DND-41 (cell line): ENCODE data around the gene CCNB2.

Experiments
- ATAC-seq: fragments of 200-7000 bp; cut with Tn5 transposase; 3 replicates; pipeline ENCODE4 v1.9.1; 2021; ENCODE audit warnings: low read depth; ENCODE audit not compliant: insufficient read depth
- DNase-seq: peaks from one replicate; pipeline ENCODE4 v3.0.0-alpha.2; 2020
- H2AFZ ChIP-seq: 2 replicates; pipeline ENCODE4 v1.6.0; 2012; ENCODE audit warnings: low read depth, low read length
- H3K27ac ChIP-seq: 2 replicates; pipeline ENCODE4 v1.5.1; 2012; ENCODE audit warnings: low read length, inconsistent platforms
- H3K27me3 ChIP-seq: fragments of 200-600 bp; sonication (generic); 2 replicates; pipeline ENCODE4 v1.6.0; 2012; ENCODE audit warnings: low read length, mild to moderate bottlenecking, inconsistent platforms; ENCODE audit not compliant: insufficient read depth, poor library complexity
- H3K36me3 ChIP-seq: 2 replicates; pipeline ENCODE4 v1.5.1; 2012; ENCODE audit warnings: low read length, inconsistent platforms; ENCODE audit not compliant: insufficient read depth
- H3K4me1 ChIP-seq: 2 replicates; pipeline ENCODE4 v1.5.1; 2012; ENCODE audit warnings: mild to moderate bottlenecking, low read length; ENCODE audit not compliant: insufficient read depth
- H3K4me2 ChIP-seq: 2 replicates; pipeline ENCODE4 v1.6.0; 2012; ENCODE audit warnings: mild to moderate bottlenecking, moderate library complexity, low read length, inconsistent platforms; ENCODE audit not compliant: insufficient read depth
- H3K4me3 ChIP-seq, 2 experiments: fragments of 200-600 bp in 1 of 2; shearing (Covaris generic) in 1 of 2; 2 replicates each; pipeline ENCODE4 v1.5.1; 2012 to 2016; ENCODE audit warnings: inconsistent platforms in 2 of 2, low read length in 2 of 2, mild to moderate bottlenecking in 2 of 2, low read depth in 1 of 2, moderate library complexity in 1 of 2
- H3K79me2 ChIP-seq: 2 replicates; pipeline ENCODE4 v1.6.0; 2012; ENCODE audit warnings: low read length, inconsistent platforms; ENCODE audit not compliant: insufficient read depth
- H3K9ac ChIP-seq: 2 replicates; pipeline ENCODE4 v1.6.0; 2012; ENCODE audit warnings: low read depth, mild to moderate bottlenecking, inconsistent platforms, low read length, moderate library complexity
- H3K9me3 ChIP-seq: 2 replicates; pipeline ENCODE4 v1.5.1; 2012; ENCODE audit warnings: low read length, moderate library complexity, mild to moderate bottlenecking, inconsistent platforms; ENCODE audit not compliant: insufficient read depth, severe bottlenecking
- H4K20me1 ChIP-seq: 2 replicates; pipeline ENCODE4 v1.6.0; 2012; ENCODE audit warnings: low read length; ENCODE audit not compliant: insufficient read depth
- EZH2 ChIP-seq: IDR thresholded peaks from 3 replicates; pipeline ENCODE4 v1.6.1; 2012; ENCODE audit warnings: borderline replicate concordance, low read depth, mild to moderate bottlenecking, moderate library complexity, low read length, inconsistent platforms; ENCODE audit not compliant: severe bottlenecking
- TF ChIP-seq, protein P1 (sequence below): IDR thresholded peaks from 2 replicates; pipeline ENCODE4 v1.5.1; 2012; ENCODE audit warnings: borderline replicate concordance, low read length, moderate library complexity, mild to moderate bottlenecking; ENCODE audit not compliant: poor library complexity, severe bottlenecking; ENCODE audit errors: extremely low read depth

Gene CCNB2

DNA sequence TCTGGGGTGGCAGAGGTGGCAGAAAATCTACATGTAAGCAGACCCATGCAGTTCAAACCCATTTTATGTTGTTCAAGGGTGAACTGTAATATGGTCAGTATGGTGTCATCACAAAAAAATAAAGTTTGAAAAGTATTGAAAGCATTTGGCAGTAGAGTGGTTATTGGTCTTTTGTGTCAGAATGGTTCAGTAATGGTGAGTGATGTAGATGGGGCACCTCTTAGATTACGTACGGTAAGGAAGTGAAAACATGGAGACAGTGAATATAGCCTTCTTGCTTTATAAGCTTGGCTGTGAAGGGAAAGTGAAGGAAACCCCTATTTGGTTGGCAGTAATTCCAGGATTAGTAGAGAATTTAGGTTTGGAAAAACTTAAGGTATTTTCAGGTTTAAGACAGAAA is 17.2 kb upstream of the CCNB2 start:
- Histone ChIP-seq H3K4me3 (no peak overlapping the region), H3K9me3 (no peaks in the 10 kb centered on the region), H3K4me1 (no peaks in the 10 kb centered on the region), H3K27me3 (no peaks in the 10 kb centered on the region), H4K20me1 (no peaks in the 10 kb centered on the region), H3K79me2 (no peaks in the 10 kb centered on the region), H3K9ac (no peak overlapping the region), H3K36me3 (peaks cover 74% of the 10 kb centered on the region), H3K27ac (no peak overlapping the region), H2AFZ (no peak overlapping the region), H3K4me2 (no peak overlapping the region)
- no peak for DNase-seq
- TF ChIP-seq EZH2: no peak
- TF ChIP-seq, protein P1, sequence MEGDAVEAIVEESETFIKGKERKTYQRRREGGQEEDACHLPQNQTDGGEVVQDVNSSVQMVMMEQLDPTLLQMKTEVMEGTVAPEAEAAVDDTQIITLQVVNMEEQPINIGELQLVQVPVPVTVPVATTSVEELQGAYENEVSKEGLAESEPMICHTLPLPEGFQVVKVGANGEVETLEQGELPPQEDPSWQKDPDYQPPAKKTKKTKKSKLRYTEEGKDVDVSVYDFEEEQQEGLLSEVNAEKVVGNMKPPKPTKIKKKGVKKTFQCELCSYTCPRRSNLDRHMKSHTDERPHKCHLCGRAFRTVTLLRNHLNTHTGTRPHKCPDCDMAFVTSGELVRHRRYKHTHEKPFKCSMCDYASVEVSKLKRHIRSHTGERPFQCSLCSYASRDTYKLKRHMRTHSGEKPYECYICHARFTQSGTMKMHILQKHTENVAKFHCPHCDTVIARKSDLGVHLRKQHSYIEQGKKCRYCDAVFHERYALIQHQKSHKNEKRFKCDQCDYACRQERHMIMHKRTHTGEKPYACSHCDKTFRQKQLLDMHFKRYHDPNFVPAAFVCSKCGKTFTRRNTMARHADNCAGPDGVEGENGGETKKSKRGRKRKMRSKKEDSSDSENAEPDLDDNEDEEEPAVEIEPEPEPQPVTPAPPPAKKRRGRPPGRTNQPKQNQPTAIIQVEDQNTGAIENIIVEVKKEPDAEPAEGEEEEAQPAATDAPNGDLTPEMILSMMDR: no peak
- no peak for ATAC-seq

DNA sequence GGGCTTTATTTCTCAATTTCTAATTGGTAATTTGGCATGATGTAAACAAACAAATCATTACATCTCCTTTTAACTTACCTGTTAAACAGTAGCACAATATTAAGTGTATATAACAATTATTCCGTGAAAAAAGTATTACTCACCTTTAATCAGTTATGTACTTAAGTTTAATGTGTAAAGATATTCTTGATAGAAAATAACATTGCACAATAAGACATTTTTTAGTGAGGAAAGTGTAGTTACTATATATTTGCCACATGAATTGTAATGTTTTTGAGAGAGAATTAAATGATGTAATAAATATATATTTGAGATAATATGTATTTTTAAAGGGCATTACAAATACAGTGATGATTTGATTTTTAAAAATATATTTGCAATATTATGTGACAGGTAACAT is 10.9 kb upstream of the CCNB2 start:
- ATAC-seq (no peak), DNase-seq (no peak)
- H4K20me1 ChIP-seq: no peaks in the 10 kb centered on the region
- H3K36me3 ChIP-seq: peaks cover 79% of the 10 kb centered on the region
- no peak overlapping the region for H3K4me2 ChIP-seq
- no peaks in the 10 kb centered on the region for H3K27me3 ChIP-seq
- H2AFZ ChIP-seq: no peak overlapping the region
- H3K4me3 ChIP-seq: no peak overlapping the region
- H3K79me2 ChIP-seq: no peaks in the 10 kb centered on the region
- H3K9ac ChIP-seq: no peak overlapping the region
- no peak for TF ChIP-seq EZH2
- TF ChIP-seq, protein P1: no peak
- no peaks in the 10 kb centered on the region for H3K9me3 ChIP-seq
- no peaks in the 10 kb centered on the region for H3K4me1 ChIP-seq
- no peak overlapping the region for H3K27ac ChIP-seq

DNA sequence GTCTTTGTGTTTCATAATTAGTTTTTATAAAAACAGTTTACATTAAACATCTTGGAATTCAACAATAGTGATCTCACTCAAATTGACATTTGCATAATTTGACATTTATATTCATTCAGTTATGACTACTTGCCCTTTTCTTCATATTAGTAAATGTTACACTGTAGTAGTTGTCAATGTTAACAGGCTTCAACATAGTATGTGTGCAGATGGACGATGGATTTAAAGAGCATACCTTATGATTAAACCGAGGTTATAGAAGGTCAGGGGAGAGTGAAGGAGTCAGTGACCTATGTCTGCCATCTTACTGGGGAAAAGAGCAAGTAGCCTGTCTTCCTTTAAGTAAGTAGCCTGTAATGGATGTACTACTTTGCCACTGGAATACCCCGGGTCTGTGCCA is 8.5 kb upstream of the CCNB2 start:
- no peak overlapping the region for H3K9ac ChIP-seq
- no peak for TF ChIP-seq EZH2
- TF ChIP-seq, protein P1: no peak
- no peak overlapping the region for H3K27ac ChIP-seq
- H3K9me3 ChIP-seq: no peaks in the 10 kb centered on the region
- H3K27me3 ChIP-seq: no peaks in the 10 kb centered on the region
- H3K4me3 ChIP-seq: no peak overlapping the region
- H4K20me1 ChIP-seq: no peaks in the 10 kb centered on the region
- DNase-seq (no peak), ATAC-seq (no peak)
- no peak overlapping the region for H2AFZ ChIP-seq
- H3K36me3 ChIP-seq: peaks cover 59% of the 10 kb centered on the region
- H3K79me2 ChIP-seq: no peaks in the 10 kb centered on the region
- no peaks in the 10 kb centered on the region for H3K4me1 ChIP-seq
- no peak overlapping the region for H3K4me2 ChIP-seq

DNA sequence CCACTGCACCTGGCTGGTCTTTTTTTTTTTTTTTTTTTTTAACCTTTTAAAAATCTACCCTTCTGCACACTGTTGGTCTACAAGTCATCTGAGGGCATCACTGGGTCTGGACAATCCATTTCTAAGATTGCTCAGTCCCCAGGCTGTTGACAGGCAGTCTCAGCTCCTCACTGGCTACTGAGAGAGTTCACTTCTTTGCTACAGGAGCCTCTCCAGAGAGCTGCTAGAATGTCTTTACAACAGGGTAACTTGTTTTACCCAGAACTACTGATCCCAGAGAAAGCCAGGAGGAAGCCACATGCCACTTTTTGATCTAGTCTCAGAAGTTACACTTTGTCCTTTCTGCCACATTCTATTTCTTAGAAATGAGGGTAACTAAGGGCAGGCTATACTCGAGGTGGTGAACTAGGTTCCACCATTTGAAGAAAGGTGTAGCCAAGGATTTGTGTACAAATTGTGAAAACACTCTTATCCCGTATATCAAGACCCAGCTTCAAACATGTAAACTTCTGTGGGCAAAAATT is 5.7 kb upstream of the CCNB2 start:
- Histone ChIP-seq H3K27me3 (no peaks in the 10 kb centered on the region), H3K9ac (no peak overlapping the region), H3K4me1 (peaks cover 4% of the 10 kb centered on the region), H4K20me1 (no peaks in the 10 kb centered on the region), H3K9me3 (no peaks in the 10 kb centered on the region), H3K27ac (no peak overlapping the region), H2AFZ (no peak overlapping the region), H3K36me3 (peaks cover 37% of the 10 kb centered on the region), H3K79me2 (0 out of 2 replicates have a peak, but pooled peaks cover 2% of the 10 kb centered on the region), H3K4me3 (no peak overlapping the region), H3K4me2 (no peak overlapping the region)
- DNase-seq (no peak), ATAC-seq (no peak)
- no peak for TF ChIP-seq EZH2
- TF ChIP-seq, protein P1: no peak
